A549 (cell line): ENCODE measurements around the gene RBM44. TPM values are rescaled to one million over a fixed set of nuclear protein-coding genes. Genes with fewer than 3 reads are reported as not detected.

Experiments
- ATAC-seq, 2 experiments: fragments of 200-7000 bp in 1 of 2; fragments of >200 bp in 1 of 2; cut with Nextera tagmentation in 1 of 2; cut with Tn5 transposase in 1 of 2; 3 replicates each; pipeline versions ENCODE4 v1.8.0 to v1.9.1; 2018 to 2020; ENCODE audit warnings: mild to moderate bottlenecking in 1 of 2, moderate library complexity in 1 of 2
- CTCF ChIA-PET: fragments of 300-600 bp; sonication (Branson Sonifier 250); formaldehyde crosslinking; extraction: SDS; loops from one replicate; lab custom pipeline; 2021; ENCODE audit warnings: antibody characterized with exemption, inconsistent platforms; lab: Yijun Ruan, JAX
- POLR2A ChIA-PET: fragments of 350-600 bp; formaldehyde crosslinking; extraction: SDS; loops from one replicate; lab custom pipeline; 2021; ENCODE audit warnings: antibody characterized with exemption, inconsistent platforms; lab: Yijun Ruan, JAX
- DNase-seq, 2 experiments: peaks; one replicate each; pipeline versions ENCODE4 v3.0.0 to v3.0.0-alpha.2; 2011 to 2016; ENCODE audit warnings: low read depth in 1 of 2, low spot score in 1 of 2
- FAIRE-seq: peaks from 2 replicates; lab custom pipeline; 2011; peaks lifted over from hg19 to GRCh38; lab: Jason Lieb, UNC
- H3K27ac ChIP-seq, 2 experiments: fragments of >200 bp; sonication (Bioruptor Twin); formaldehyde crosslinking; 3 replicates each; pipeline ENCODE4 v1.5.1; 2016 to 2017
- H3K4me1 ChIP-seq: fragments of >200 bp; sonication (Bioruptor Twin); formaldehyde crosslinking; 3 replicates; pipeline ENCODE4 v1.6.1; 2016
- H3K4me2 ChIP-seq: fragments of >200 bp; sonication (Bioruptor Twin); formaldehyde crosslinking; 3 replicates; pipeline ENCODE4 v1.6.1; 2016
- H3K4me3 ChIP-seq: fragments of >200 bp; sonication (Bioruptor Twin); formaldehyde crosslinking; 3 replicates; pipeline ENCODE4 v1.5.1; 2016
- H3K9me3 ChIP-seq: fragments of >200 bp; sonication (Bioruptor Twin); formaldehyde crosslinking; 3 replicates; pipeline ENCODE4 v1.6.1; 2016
- BHLHE40 ChIP-seq: IDR thresholded peaks from 2 replicates; pipeline ENCODE4 v1.6.1; 2012; ENCODE audit warnings: low read depth, low read length, inconsistent platforms
- CHD2 ChIP-seq: fragments of 150-350 bp; IDR thresholded peaks from 2 replicates; pipeline ENCODE4 v1.6.1; 2014; ENCODE audit warnings: low read length; ENCODE audit not compliant: partially characterized antibody
- EHMT2 ChIP-seq: fragments of 200-600 bp; sonication (generic); IDR thresholded peaks from 2 replicates; pipeline ENCODE4 v1.6.1; 2016; ENCODE audit warnings: antibody characterized with exemption, low read depth, mild to moderate bottlenecking, moderate library complexity
- EP300 ChIP-seq, 2 experiments: fragments of >200 bp; sonication (Bioruptor Twin); formaldehyde crosslinking; IDR thresholded peaks; 2 replicates in 1 of 2; 3 replicates in 1 of 2; pipeline ENCODE4 v1.6.1; 2016 to 2017
- HDAC2 ChIP-seq: fragments of 200-600 bp; sonication (generic); IDR thresholded peaks from 2 replicates; pipeline ENCODE4 v1.6.1; 2016
- HEYL ChIP-seq: fragments of 250-450 bp; sonication (Bioruptor Pico); IDR thresholded peaks from 2 replicates; pipeline ENCODE4 v1.8.0; 2021; ENCODE audit warnings: mild to moderate bottlenecking, moderate library complexity
- HOXA7 ChIP-seq: fragments of 250-450 bp; sonication (Bioruptor Pico); IDR thresholded peaks from 2 replicates; pipeline ENCODE4 v1.5.0; 2020; ENCODE audit warnings: mild to moderate bottlenecking, moderate library complexity
- HOXB13 ChIP-seq: fragments of 250-450 bp; sonication (Bioruptor Pico); IDR thresholded peaks from 2 replicates; pipeline ENCODE4 v1.5.0; 2020; ENCODE audit warnings: low read depth, mild to moderate bottlenecking, moderate library complexity
- JUN ChIP-seq, 2 experiments: fragments of >200 bp; sonication (Bioruptor Twin); formaldehyde crosslinking; IDR thresholded peaks; 2 replicates in 1 of 2; 3 replicates in 1 of 2; pipeline ENCODE4 v1.6.1; 2016 to 2017
- JUNB ChIP-seq: fragments of >200 bp; sonication (Bioruptor Twin); formaldehyde crosslinking; IDR thresholded peaks from 2 replicates; pipeline ENCODE4 v1.6.1; 2016
- MAZ ChIP-seq: fragments of 150-350 bp; IDR thresholded peaks from 2 replicates; pipeline ENCODE4 v1.6.1; 2014; ENCODE audit warnings: antibody characterized with exemption, low read depth, low read length, borderline replicate concordance
- MYC ChIP-seq: IDR thresholded peaks from 2 replicates; pipeline ENCODE4 v1.6.1; 2012; ENCODE audit warnings: mild to moderate bottlenecking, inconsistent platforms, low read length, improper control_type of control experiment, borderline replicate concordance
- RAD21 ChIP-seq, 2 experiments: fragments of >200 bp in 1 of 2; sonication (Bioruptor Twin) in 1 of 2; formaldehyde crosslinking in 1 of 2; IDR thresholded peaks in 1 of 2; conservative IDR thresholded peaks in 1 of 2; 2 replicates in 1 of 2; 3 replicates in 1 of 2; pipeline ENCODE4 v1.6.1; 2012 to 2018; ENCODE audit warnings: inconsistent platforms in 1 of 2
- RCOR1 ChIP-seq: fragments of 150-350 bp; IDR thresholded peaks from 2 replicates; pipeline ENCODE4 v1.6.1; 2014; ENCODE audit warnings: antibody characterized with exemption, low read length, low read depth
- SMC3 ChIP-seq: fragments of >200 bp; sonication (Bioruptor Twin); formaldehyde crosslinking; IDR thresholded peaks from 3 replicates; pipeline ENCODE4 v1.6.1; 2018; ENCODE audit warnings: inconsistent platforms
- TFCP2L1 ChIP-seq: fragments of 250-450 bp; sonication (Bioruptor Pico); IDR thresholded peaks from 2 replicates; pipeline ENCODE4 v1.5.0; 2021; ENCODE audit warnings: mild to moderate bottlenecking
- TP53 ChIP-seq: fragments of 250-450 bp; sonication (Bioruptor Pico); IDR thresholded peaks from 2 replicates; pipeline ENCODE4 v1.5.0; 2021; ENCODE audit warnings: mild to moderate bottlenecking, moderate library complexity
- ZC3H11A ChIP-seq: fragments of 450-650 bp; IDR thresholded peaks from 2 replicates; pipeline ENCODE4 v1.6.1; 2014; ENCODE audit warnings: antibody characterized with exemption, mild to moderate bottlenecking
- WGBS: methylation state at CpG from one replicate; pipeline ENCODE4 v1.1.6; 2017; ENCODE audit errors: missing lambda C conversion rate; 5-methylcytosine and 5-hydroxymethylcytosine counted together
- polyA plus RNA-seq, 4 experiments: library from polyadenylated mRNA; depleted of rRNA in 3 of 4; stranded (reverse); fragments of >200 nt; fragmentation: RNase III in 1 of 4; extraction: RNeasy Plus Mini Kit Qiagen cat#74134 plus additional on column Dnase treatment in 1 of 4; gene quantifications; 2 replicates in 3 of 4; 3 replicates in 1 of 4; pipeline ENCODE4 v1.2.3, GENCODE V29; 2011 to 2017
- TF ChIP-seq, protein P1 (sequence below): fragments of 250-450 bp; sonication (Bioruptor Pico); IDR thresholded peaks from 2 replicates; pipeline ENCODE4 v1.5.0; 2020; ENCODE audit warnings: low read depth, mild to moderate bottlenecking, moderate library complexity
- TF ChIP-seq, protein P2 (sequence below): fragments of 200-600 bp; sonication (generic); IDR thresholded peaks from 2 replicates; pipeline ENCODE4 v1.6.1; 2016; ENCODE audit warnings: antibody characterized with exemption, mild to moderate bottlenecking, moderate library complexity
- TF ChIP-seq, protein P3 (sequence below): fragments of 150-350 bp; IDR thresholded peaks from 2 replicates; pipeline ENCODE4 v1.6.1; 2014; ENCODE audit warnings: low read depth, mild to moderate bottlenecking, low read length
- TF ChIP-seq, protein P4 (sequence below): IDR thresholded peaks from 2 replicates; pipeline ENCODE4 v1.6.1; 2012; ENCODE audit warnings: low read depth, borderline replicate concordance
- TF ChIP-seq, protein P5 (sequence below): fragments of >200 bp; sonication (Bioruptor Twin); formaldehyde crosslinking; IDR thresholded peaks from 3 replicates; pipeline ENCODE4 v1.5.1; 2016
- TF ChIP-seq, protein P6 (sequence below): fragments of 450-650 bp; IDR thresholded peaks from 2 replicates; pipeline ENCODE4 v1.6.1; 2014; ENCODE audit warnings: antibody characterized with exemption

RBM44 gene
- polyA plus RNA-seq, 2 of the 4 experiments (the other 2 are of a cell fraction): 0.30 to 0.87 TPM

DNA sequence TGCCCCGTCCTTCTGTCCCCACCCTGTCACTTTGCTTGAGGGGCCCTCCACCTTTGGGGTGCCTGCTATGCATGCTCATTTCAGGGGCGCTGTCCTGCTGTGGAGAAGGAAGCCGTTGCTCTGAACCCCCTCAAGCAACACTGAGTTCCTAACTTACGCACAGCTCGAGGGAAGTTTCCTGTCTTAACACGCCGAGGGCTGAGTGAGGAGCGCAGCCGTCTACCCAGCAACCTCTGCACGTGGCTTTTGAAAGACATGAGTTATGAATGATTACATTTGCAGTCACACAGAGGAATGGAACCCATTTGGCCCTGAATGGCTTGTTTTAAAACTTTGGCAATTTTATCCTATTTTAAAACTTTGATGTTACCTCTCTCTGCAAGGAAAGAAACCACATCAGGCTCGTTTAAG lies 74.8 kb downstream of the RBM44 start:
- no peak for FAIRE-seq
- ATAC-seq: no peak
- H3K27ac ChIP-seq: peak overlapping the region in 1 of 2 experiments; percentile 83; a peak in 3 of 6 replicates
- H3K4me3 ChIP-seq: no peak overlapping the region
- TF ChIP-seq, protein P1, sequence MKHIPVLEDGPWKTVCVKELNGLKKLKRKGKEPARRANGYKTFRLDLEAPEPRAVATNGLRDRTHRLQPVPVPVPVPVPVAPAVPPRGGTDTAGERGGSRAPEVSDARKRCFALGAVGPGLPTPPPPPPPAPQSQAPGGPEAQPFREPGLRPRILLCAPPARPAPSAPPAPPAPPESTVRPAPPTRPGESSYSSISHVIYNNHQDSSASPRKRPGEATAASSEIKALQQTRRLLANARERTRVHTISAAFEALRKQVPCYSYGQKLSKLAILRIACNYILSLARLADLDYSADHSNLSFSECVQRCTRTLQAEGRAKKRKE (CRISPR knock-in tag): no peak
- no peak for TF ChIP-seq HDAC2
- TF ChIP-seq HOXA7 (CRISPR knock-in tag): no peak
- TF ChIP-seq, protein P2, sequence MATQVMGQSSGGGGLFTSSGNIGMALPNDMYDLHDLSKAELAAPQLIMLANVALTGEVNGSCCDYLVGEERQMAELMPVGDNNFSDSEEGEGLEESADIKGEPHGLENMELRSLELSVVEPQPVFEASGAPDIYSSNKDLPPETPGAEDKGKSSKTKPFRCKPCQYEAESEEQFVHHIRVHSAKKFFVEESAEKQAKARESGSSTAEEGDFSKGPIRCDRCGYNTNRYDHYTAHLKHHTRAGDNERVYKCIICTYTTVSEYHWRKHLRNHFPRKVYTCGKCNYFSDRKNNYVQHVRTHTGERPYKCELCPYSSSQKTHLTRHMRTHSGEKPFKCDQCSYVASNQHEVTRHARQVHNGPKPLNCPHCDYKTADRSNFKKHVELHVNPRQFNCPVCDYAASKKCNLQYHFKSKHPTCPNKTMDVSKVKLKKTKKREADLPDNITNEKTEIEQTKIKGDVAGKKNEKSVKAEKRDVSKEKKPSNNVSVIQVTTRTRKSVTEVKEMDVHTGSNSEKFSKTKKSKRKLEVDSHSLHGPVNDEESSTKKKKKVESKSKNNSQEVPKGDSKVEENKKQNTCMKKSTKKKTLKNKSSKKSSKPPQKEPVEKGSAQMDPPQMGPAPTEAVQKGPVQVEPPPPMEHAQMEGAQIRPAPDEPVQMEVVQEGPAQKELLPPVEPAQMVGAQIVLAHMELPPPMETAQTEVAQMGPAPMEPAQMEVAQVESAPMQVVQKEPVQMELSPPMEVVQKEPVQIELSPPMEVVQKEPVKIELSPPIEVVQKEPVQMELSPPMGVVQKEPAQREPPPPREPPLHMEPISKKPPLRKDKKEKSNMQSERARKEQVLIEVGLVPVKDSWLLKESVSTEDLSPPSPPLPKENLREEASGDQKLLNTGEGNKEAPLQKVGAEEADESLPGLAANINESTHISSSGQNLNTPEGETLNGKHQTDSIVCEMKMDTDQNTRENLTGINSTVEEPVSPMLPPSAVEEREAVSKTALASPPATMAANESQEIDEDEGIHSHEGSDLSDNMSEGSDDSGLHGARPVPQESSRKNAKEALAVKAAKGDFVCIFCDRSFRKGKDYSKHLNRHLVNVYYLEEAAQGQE: no peak
- TF ChIP-seq HEYL (CRISPR knock-in tag): no peak
- H3K9me3 ChIP-seq: no peaks in the 10 kb centered on the region
- ChIA-PET POLR2A (no interaction called here), CTCF (interaction anchor here (1.0 to 1.7 kb wide), 2 partner anchors 8 to 15 kb away, joined by 3 read pairs; no protein-coding TSS in a partner anchor)
- no peak overlapping the region for H3K4me2 ChIP-seq
- DNase-seq: no peak
- WGBS: 78% methylated on average over 11 of the region's 11 CpGs
- H3K4me1 ChIP-seq: peaks cover 21% of the 10 kb centered on the region

DNA sequence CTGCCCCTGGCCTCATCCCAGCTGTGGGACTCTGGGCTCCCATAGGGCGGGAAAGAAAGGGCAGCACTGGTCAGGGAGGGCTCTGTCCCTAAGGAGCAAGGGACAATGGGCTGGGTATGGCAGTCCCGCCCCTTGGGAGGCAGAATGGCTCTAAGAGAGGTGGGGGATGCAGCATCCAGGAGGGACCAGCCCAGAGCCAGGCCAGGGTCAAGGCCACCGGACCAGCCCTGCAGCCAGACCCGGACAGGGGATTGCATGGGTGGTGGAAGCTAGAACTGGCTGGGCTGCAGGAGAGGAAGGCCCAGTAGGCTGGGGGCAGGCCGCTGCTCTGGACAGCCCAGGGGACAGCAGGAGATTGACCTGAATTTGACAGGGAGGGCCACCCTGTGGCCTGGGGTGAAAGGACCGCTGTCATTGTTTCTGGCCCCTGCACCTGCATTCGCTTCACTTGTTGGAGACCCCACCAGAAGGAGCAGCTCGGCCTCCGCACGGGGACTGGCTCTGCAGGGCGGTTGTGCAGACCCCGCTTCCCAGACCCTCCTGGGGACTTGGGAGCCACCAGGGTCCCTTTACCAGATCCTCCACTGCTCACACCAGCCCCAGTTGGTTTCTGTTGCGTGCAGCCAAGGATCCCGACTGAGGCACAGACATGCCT lies 75.4 kb downstream of the RBM44 start:
- peak in 1 of 2 experiments; percentile 11; a peak in 3 of 6 replicates for ATAC-seq
- ChIA-PET POLR2A (no interaction called here), CTCF (interaction anchor here (1.0 to 1.7 kb wide), 2 partner anchors 9 to 16 kb away, joined by 3 read pairs; no protein-coding TSS in a partner anchor)

DNA sequence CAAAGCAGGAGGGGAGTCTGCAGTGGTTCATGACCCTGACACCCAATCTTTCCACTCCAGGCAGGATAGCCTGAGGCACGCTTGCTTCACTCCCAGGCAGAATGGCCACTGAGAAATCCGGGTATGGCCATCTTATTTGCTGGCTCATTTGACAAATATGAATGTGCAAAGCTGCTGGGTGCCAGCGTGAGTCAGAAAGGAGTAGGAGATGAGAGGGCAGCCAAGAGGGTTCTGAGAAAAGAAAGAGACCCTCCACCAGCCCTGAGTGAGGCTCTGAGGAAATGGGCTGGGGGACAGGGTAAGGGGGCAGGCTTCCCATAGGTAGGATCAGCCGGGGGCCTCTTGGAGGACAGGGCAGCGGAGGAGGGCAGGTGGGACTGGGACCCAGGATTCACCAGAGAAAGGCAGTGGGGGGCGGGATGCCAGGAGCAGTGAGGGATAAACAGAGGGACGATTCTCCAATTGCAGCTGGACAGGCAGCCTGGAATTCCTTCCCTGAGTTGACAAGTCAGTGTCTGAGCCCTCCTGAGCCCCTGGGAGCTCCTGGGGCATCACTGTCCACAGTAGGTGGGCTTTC lies 76.1 kb downstream of the RBM44 start:
- DNase-seq: peak in 1 of 2 experiments; percentile 56
- Histone ChIP-seq H3K4me1 (peaks cover 21% of the 10 kb centered on the region), H3K27ac (peak overlapping the region; percentile 58 to 83; a peak in 5 of 6 replicates), H3K9me3 (no peaks in the 10 kb centered on the region), H3K4me2 (peak overlapping the region; percentile 65), H3K4me3 (no peak overlapping the region)
- WGBS: 46% methylated on average over 7 of the region's 7 CpGs
- peak; percentile 63 to 66; a peak in 4 of 6 replicates for ATAC-seq
- FAIRE-seq: no peak
- CTCF ChIA-PET: interaction anchor here (0.6 to 2.1 kb wide), 3 partner anchors 10 to 16 kb away, joined by 3 to 5 read pairs (median 3); no protein-coding TSS in a partner anchor
- POLR2A ChIA-PET: no interaction called here
- TF ChIP-seq RCOR1 (no peak), RAD21 (conservative IDR thresholded peaks at IDR 0.05 in 1 of 2, IDR thresholded peaks at IDR 0.05 in 1 of 2) (no peak), CHD2 (no peak), EP300 (IDR thresholded peaks at IDR 0.05) (no peak), ZC3H11A (no peak), EHMT2 (no peak), JUNB (no peak), HOXA7 (CRISPR knock-in tag) (no peak), HOXB13 (no peak), MYC (no peak)
- TF ChIP-seq, protein P3, sequence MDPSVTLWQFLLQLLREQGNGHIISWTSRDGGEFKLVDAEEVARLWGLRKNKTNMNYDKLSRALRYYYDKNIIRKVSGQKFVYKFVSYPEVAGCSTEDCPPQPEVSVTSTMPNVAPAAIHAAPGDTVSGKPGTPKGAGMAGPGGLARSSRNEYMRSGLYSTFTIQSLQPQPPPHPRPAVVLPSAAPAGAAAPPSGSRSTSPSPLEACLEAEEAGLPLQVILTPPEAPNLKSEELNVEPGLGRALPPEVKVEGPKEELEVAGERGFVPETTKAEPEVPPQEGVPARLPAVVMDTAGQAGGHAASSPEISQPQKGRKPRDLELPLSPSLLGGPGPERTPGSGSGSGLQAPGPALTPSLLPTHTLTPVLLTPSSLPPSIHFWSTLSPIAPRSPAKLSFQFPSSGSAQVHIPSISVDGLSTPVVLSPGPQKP: no peak
- TF ChIP-seq, protein P4, sequence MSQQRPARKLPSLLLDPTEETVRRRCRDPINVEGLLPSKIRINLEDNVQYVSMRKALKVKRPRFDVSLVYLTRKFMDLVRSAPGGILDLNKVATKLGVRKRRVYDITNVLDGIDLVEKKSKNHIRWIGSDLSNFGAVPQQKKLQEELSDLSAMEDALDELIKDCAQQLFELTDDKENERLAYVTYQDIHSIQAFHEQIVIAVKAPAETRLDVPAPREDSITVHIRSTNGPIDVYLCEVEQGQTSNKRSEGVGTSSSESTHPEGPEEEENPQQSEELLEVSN: no peak
- TF ChIP-seq, protein P5, sequence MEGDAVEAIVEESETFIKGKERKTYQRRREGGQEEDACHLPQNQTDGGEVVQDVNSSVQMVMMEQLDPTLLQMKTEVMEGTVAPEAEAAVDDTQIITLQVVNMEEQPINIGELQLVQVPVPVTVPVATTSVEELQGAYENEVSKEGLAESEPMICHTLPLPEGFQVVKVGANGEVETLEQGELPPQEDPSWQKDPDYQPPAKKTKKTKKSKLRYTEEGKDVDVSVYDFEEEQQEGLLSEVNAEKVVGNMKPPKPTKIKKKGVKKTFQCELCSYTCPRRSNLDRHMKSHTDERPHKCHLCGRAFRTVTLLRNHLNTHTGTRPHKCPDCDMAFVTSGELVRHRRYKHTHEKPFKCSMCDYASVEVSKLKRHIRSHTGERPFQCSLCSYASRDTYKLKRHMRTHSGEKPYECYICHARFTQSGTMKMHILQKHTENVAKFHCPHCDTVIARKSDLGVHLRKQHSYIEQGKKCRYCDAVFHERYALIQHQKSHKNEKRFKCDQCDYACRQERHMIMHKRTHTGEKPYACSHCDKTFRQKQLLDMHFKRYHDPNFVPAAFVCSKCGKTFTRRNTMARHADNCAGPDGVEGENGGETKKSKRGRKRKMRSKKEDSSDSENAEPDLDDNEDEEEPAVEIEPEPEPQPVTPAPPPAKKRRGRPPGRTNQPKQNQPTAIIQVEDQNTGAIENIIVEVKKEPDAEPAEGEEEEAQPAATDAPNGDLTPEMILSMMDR: no peak

More for the DNA sequence above, 75.4 kb downstream of the RBM44 start:
- TF ChIP-seq, protein P6, sequence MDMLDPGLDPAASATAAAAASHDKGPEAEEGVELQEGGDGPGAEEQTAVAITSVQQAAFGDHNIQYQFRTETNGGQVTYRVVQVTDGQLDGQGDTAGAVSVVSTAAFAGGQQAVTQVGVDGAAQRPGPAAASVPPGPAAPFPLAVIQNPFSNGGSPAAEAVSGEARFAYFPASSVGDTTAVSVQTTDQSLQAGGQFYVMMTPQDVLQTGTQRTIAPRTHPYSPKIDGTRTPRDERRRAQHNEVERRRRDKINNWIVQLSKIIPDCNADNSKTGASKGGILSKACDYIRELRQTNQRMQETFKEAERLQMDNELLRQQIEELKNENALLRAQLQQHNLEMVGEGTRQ: no peak
- TF ChIP-seq SMC3 (no peak), EHMT2 (no peak), HOXB13 (no peak), TP53 (CRISPR knock-in tag) (no peak), JUN (IDR thresholded peaks at IDR 0.05) (no peak), MAZ (no peak), TFCP2L1 (CRISPR knock-in tag) (no peak), HOXA7 (CRISPR knock-in tag) (no peak), BHLHE40 (no peak)
- no peak for DNase-seq
- H3K4me3 ChIP-seq: no peak overlapping the region
- no peaks in the 10 kb centered on the region for H3K9me3 ChIP-seq
- H3K4me1 ChIP-seq: peaks cover 21% of the 10 kb centered on the region
- no peak for FAIRE-seq
- peak overlapping the region; percentile 65 for H3K4me2 ChIP-seq
- H3K27ac ChIP-seq: peak overlapping the region; percentile 58 to 83; a peak in 4 of 6 replicates
- WGBS: 83% methylated on average over 12 of the region's 14 CpGs
